Karpas-422 (cell line): ENCODE data around the gene ABHD16A. TPM values are rescaled to one million over a fixed set of nuclear protein-coding genes. Genes with fewer than 3 reads are reported as not detected.
A peak's percentile ranks its signal among the peaks of the same experiment; 100 is the strongest.

Experiments
- DNase-seq: peaks from one replicate; pipeline ENCODE4 v3.0.0-alpha.2; 2015
- H2AFZ ChIP-seq: fragments of 200-600 bp; sonication (generic); 2 replicates; pipeline ENCODE4 v1.6.1; 2014; ENCODE audit warnings: antibody characterized with exemption, low read length, mixed read lengths
- H3K27ac ChIP-seq: fragments of 200-600 bp; sonication (generic); 2 replicates; pipeline ENCODE4 v1.5.1; 2014; ENCODE audit warnings: mild to moderate bottlenecking, low read length, moderate library complexity
- H3K27me3 ChIP-seq: fragments of 200-600 bp; sonication (generic); 2 replicates; pipeline ENCODE4 v1.6.1; 2014; ENCODE audit warnings: low read length, mixed read lengths
- H3K36me3 ChIP-seq: fragments of 200-600 bp; sonication (generic); 2 replicates; pipeline ENCODE4 v1.6.1; 2014; ENCODE audit warnings: low read length, mixed read lengths; ENCODE audit not compliant: insufficient read depth
- H3K4me1 ChIP-seq: fragments of 200-600 bp; sonication (generic); 2 replicates; pipeline ENCODE4 v1.6.1; 2014; ENCODE audit warnings: mild to moderate bottlenecking, low read length, mixed read lengths
- H3K4me2 ChIP-seq: fragments of 200-600 bp; sonication (generic); 2 replicates; pipeline ENCODE4 v1.6.1; 2014; ENCODE audit warnings: low read length, low read depth, mild to moderate bottlenecking; ENCODE audit not compliant: poor library complexity, severe bottlenecking
- H3K4me3 ChIP-seq: fragments of 200-600 bp; sonication (generic); 2 replicates; pipeline ENCODE4 v1.5.1; 2014; ENCODE audit warnings: mild to moderate bottlenecking, antibody characterized with exemption, low read length, mixed read lengths
- H3K79me2 ChIP-seq: fragments of 200-600 bp; sonication (generic); 2 replicates; pipeline ENCODE4 v1.6.1; 2014; ENCODE audit warnings: mild to moderate bottlenecking, low read length, mixed read lengths
- H3K9ac ChIP-seq: fragments of 200-600 bp; sonication (generic); 2 replicates; pipeline ENCODE4 v1.6.0; 2014; ENCODE audit warnings: low read length
- H3K9me2 ChIP-seq: fragments of 200-600 bp; sonication (generic), shearing (Covaris generic); replicated peaks from 2 replicates; pipeline ENCODE4 v1.6.0; 2014; ENCODE audit warnings: mild to moderate bottlenecking, low read length, moderate library complexity; ENCODE audit not compliant: insufficient read depth
- H3K9me3 ChIP-seq: fragments of 300-700, 200-600 bp; sonication (generic); 2 replicates; pipeline ENCODE4 v1.6.1; 2014; ENCODE audit warnings: low read length, mixed read lengths
- H4K20me1 ChIP-seq: fragments of 200-600 bp; sonication (generic); 2 replicates; pipeline ENCODE4 v1.6.1; 2014; ENCODE audit warnings: mild to moderate bottlenecking, antibody characterized with exemption, low read length, low read depth; ENCODE audit not compliant: insufficient read depth
- total RNA-seq: library from RNA; depleted of rRNA; stranded (reverse); fragments of >200 nt; shearing (Covaris generic); gene quantifications from 2 replicates; pipeline ENCODE4 v1.2.3, GENCODE V29; 2014; ENCODE audit warnings: low replicate concordance

The ABHD16A gene
- total RNA-seq, 1 experiment from 2014 or later, result 55.6 TPM

GRCh38 chr6:31692353-31692752 lies 10.8 kb downstream of the ABHD16A start:
- H3K36me3 ChIP-seq, result peaks cover 11% of the 10 kb centered on the region; the same call in 1 of the 2 replicates

GRCh38 chr6:31691564-31692108 lies 11.5 kb downstream of the ABHD16A start:
- Histone ChIP-seq H3K36me3 (peaks cover 11% of the 10 kb centered on the region; the same call in 1 of the 2 replicates), H3K4me2 (no peak overlapping the region)

More at GRCh38 chr6:31692353-31692752, 10.8 kb downstream of the ABHD16A start:
- H3K4me3 ChIP-seq, result no peak overlapping the region
- H3K9me2 ChIP-seq, result no peaks in the 10 kb centered on the region
- no peak overlapping the region for H3K27ac ChIP-seq
- no peak overlapping the region for H3K9ac ChIP-seq
- H3K79me2 ChIP-seq, result no peaks in the 10 kb centered on the region
- H4K20me1 ChIP-seq, result no peaks in the 10 kb centered on the region
- H3K4me2 ChIP-seq, result no peak overlapping the region
- peaks cover 13% of the 10 kb centered on the region for H3K4me1 ChIP-seq
- no peaks in the 10 kb centered on the region for H3K27me3 ChIP-seq
- H3K9me3 ChIP-seq, result no peaks in the 10 kb centered on the region
- no peak for DNase-seq
- H2AFZ ChIP-seq, result no peak overlapping the region

GRCh38 chr6:31691078-31691463 lies 12.1 kb downstream of the ABHD16A start:
- peaks cover 11% of the 10 kb centered on the region; the same call in 1 of the 2 replicates for H3K36me3 ChIP-seq

More at GRCh38 chr6:31691564-31692108, 11.5 kb downstream of the ABHD16A start:
- Histone ChIP-seq H3K79me2 (no peaks in the 10 kb centered on the region), H3K27me3 (no peaks in the 10 kb centered on the region), H3K4me1 (peaks cover 13% of the 10 kb centered on the region), H2AFZ (no peak overlapping the region), H3K9ac (no peak overlapping the region), H3K9me2 (no peaks in the 10 kb centered on the region), H3K9me3 (no peaks in the 10 kb centered on the region), H4K20me1 (no peaks in the 10 kb centered on the region), H3K27ac (no peak overlapping the region), H3K4me3 (no peak overlapping the region)
- no peak for DNase-seq

GRCh38 chr6:31690231-31691077 lies 12.7 kb downstream of the ABHD16A start:
- Histone ChIP-seq H3K27ac (no peak overlapping the region), H3K4me2 (no peak overlapping the region), H3K79me2 (no peaks in the 10 kb centered on the region), H3K9ac (no peak overlapping the region), H4K20me1 (no peaks in the 10 kb centered on the region), H3K9me2 (no peaks in the 10 kb centered on the region), H3K36me3 (peaks cover 11% of the 10 kb centered on the region; the same call in 1 of the 2 replicates), H3K4me1 (peaks cover 13% of the 10 kb centered on the region), H3K9me3 (no peaks in the 10 kb centered on the region), H3K4me3 (no peak overlapping the region), H3K27me3 (no peaks in the 10 kb centered on the region), H2AFZ (no peak overlapping the region)
- no peak for DNase-seq

More at GRCh38 chr6:31691078-31691463, 12.1 kb downstream of the ABHD16A start:
- H2AFZ ChIP-seq, result no peak overlapping the region
- no peaks in the 10 kb centered on the region for H3K9me3 ChIP-seq
- no peak overlapping the region for H3K9ac ChIP-seq
- DNase-seq, result no peak
- no peak overlapping the region for H3K27ac ChIP-seq
- H3K4me3 ChIP-seq, result no peak overlapping the region
- H3K79me2 ChIP-seq, result no peaks in the 10 kb centered on the region
- H3K4me1 ChIP-seq, result peaks cover 13% of the 10 kb centered on the region
- no peaks in the 10 kb centered on the region for H4K20me1 ChIP-seq
- no peaks in the 10 kb centered on the region for H3K9me2 ChIP-seq
- no peaks in the 10 kb centered on the region for H3K27me3 ChIP-seq
- no peak overlapping the region for H3K4me2 ChIP-seq

GRCh38 chr6:31689249-31690110 lies 13.6 kb downstream of the ABHD16A start:
- Histone ChIP-seq H3K9ac (no peak overlapping the region), H3K4me2 (no peak overlapping the region), H3K79me2 (no peaks in the 10 kb centered on the region), H3K9me2 (no peaks in the 10 kb centered on the region), H3K4me3 (no peak overlapping the region), H3K27me3 (no peaks in the 10 kb centered on the region), H2AFZ (no peak overlapping the region), H3K36me3 (peaks cover 11% of the 10 kb centered on the region; the same call in 1 of the 2 replicates), H3K4me1 (peaks cover 13% of the 10 kb centered on the region), H3K9me3 (no peaks in the 10 kb centered on the region), H3K27ac (peak overlapping the region; percentile 36), H4K20me1 (no peaks in the 10 kb centered on the region)
- DNase-seq, result no peak

GRCh38 chr6:31687860-31688693 lies 15.0 kb downstream of the ABHD16A start:
- Histone ChIP-seq H4K20me1 (no peaks in the 10 kb centered on the region), H3K27me3 (no peaks in the 10 kb centered on the region), H2AFZ (no peak overlapping the region), H3K4me1 (peaks cover 13% of the 10 kb centered on the region), H3K9me2 (no peaks in the 10 kb centered on the region), H3K79me2 (no peaks in the 10 kb centered on the region), H3K36me3 (peaks cover 11% of the 10 kb centered on the region; the same call in 1 of the 2 replicates), H3K27ac (no peak overlapping the region), H3K4me3 (no peak overlapping the region), H3K4me2 (no peak overlapping the region), H3K9ac (no peak overlapping the region), H3K9me3 (no peaks in the 10 kb centered on the region)
- DNase-seq, result no peak

GRCh38 chr6:31687321-31687720 lies 15.8 kb downstream of the ABHD16A start:
- peaks cover 11% of the 10 kb centered on the region; the same call in 1 of the 2 replicates for H3K36me3 ChIP-seq
- H3K27ac ChIP-seq, result no peak overlapping the region
- DNase-seq, result no peak
- H2AFZ ChIP-seq, result no peak overlapping the region
- H3K4me1 ChIP-seq, result peaks cover 13% of the 10 kb centered on the region
- H3K9me2 ChIP-seq, result no peaks in the 10 kb centered on the region
- H3K4me2 ChIP-seq, result no peak overlapping the region
- H3K79me2 ChIP-seq, result no peaks in the 10 kb centered on the region
- no peaks in the 10 kb centered on the region for H4K20me1 ChIP-seq
- no peak overlapping the region for H3K9ac ChIP-seq
- no peak overlapping the region for H3K4me3 ChIP-seq
- no peaks in the 10 kb centered on the region for H3K27me3 ChIP-seq
- no peaks in the 10 kb centered on the region for H3K9me3 ChIP-seq
